IPS-NIHi7 (cell line): Measurements from ENCODE around the gene ALG12.
A peak's percentile ranks its signal among the peaks of the same experiment; 100 is the strongest.

Experiments
- DNase-seq: peaks from one replicate; pipeline ENCODE4 v3.0.0; 2012; ENCODE audit warnings: mixed read lengths; ENCODE audit errors: extremely low spot score

ALG12 gene

DNA sequence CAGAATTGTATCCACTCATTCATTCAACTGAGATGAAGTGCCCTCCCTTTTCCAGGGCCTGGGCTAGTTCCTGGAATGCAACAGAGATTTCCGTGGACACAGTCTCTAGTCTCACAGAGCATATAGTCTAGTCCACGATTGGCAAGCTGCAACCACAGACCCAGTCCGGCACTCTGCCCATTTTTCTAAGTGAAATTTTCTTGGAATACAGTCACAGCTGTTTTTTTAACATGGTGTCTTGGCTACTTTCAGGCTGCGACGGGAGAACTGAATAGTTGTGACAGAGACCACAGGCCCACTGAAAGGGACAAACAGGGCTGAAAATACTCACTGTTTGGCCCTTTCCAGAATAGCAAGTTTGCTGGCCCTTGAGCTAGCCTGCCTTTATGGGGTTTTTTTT lies 29.2 kb downstream of the ALG12 start:
- DNase-seq, result no peak

DNA sequence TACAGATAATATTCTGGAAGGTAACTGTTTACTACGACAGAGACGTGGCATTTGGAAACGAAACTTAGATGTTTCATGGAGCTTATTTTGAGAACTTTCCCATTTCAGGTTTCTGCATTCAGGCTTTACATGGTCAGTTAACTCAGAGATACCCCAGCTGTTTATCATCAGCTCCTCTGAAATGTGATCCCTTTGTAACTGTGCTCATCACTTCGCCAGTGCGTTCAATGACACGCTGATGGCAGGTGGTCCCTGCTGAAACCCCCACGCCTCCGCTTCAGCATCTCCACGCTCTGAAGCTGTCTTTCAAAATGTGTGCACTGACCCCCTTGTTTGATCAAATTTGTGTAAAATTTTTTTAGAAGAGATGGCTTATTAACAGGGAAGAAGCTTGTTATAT lies 30.5 kb downstream of the ALG12 start:
- DNase-seq, result no peak

DNA sequence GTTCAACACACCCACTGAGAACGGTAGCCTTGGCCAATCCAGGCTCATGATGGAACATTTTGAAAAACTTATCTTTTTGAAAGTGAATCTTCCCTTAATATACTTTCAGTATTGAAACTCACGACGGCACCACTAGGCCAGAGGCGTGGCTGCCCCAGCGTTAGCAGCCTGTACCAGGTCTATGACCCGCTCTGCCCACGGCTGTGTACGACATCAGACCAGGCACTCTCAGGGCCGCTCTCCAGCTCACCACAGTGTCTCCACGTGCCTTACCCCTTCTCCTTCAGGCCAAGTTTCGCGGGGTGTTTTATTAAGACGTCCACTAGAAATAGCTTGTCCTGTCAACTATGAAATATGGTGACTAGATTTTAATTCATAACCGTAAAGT lies 31.2 kb downstream of the ALG12 start:
- no peak for DNase-seq

DNA sequence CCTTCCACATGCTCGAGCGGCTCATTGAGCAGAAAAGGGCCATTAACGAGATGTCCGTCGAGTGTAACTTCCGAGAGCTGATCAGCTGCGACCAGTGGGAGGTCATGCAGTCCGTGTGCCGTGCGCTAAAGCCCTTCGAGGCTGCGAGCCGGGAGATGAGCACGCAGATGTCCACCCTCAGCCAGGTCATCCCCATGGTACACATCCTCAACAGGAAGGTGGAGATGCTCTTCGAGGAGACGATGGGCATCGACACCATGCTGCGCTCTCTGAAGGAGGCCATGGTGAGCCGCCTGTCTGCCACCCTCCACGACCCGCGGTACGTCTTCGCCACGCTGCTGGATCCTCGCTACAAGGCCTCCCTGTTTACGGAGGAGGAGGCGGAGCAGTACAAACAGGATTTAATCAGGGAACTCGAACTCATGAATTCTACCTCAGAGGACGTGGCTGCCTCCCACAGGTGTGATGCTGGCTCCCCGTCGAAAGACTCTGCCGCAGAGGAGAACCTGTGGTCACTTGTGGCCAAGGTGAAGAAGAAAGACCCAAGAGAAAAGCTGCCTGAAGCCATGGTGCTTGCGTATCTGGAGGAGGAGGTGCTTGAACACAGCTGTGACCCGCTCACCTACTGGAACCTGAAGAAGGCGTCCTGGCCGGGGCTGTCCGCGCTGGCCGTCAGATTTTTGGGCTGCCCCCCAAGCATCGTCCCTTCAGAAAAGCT lies 31.7 kb downstream of the ALG12 start:
- DNase-seq, result no peak

DNA sequence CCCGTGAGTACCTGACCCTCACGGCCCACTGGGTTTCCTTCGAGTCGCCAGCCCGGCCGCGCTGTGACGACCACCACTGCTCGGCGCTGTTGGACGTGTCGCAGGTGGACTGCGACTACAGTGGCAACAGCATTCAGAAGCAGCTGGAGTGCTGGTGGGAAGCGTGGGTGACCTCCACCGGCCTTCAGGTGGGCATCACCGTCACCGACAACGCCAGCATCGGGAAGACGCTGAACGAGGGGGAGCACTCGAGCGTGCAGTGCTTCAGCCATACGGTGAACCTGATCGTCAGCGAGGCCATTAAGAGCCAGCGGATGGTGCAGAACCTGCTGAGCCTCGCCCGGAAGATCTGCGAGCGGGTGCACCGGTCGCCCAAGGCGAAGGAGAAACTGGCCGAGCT lies 32.4 kb downstream of the ALG12 start:
- no peak for DNase-seq

DNA sequence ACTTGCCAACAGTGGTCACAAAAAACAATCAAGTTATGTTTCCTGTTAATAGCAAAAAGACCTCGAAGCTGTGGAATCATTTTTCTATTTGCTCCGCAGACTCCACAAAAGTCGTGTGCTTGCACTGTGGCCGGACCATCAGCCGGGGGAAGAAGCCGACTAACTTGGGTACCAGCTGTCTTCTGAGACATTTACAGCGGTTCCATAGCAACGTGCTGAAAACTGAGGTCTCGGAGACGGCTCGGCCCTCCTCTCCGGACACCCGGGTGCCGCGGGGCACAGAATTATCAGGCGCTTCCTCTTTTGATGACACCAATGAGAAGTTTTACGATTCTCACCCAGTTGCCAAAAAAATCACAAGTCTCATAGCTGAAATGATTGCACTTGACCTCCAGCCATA lies 33.0 kb downstream of the ALG12 start:
- DNase-seq, result no peak

DNA sequence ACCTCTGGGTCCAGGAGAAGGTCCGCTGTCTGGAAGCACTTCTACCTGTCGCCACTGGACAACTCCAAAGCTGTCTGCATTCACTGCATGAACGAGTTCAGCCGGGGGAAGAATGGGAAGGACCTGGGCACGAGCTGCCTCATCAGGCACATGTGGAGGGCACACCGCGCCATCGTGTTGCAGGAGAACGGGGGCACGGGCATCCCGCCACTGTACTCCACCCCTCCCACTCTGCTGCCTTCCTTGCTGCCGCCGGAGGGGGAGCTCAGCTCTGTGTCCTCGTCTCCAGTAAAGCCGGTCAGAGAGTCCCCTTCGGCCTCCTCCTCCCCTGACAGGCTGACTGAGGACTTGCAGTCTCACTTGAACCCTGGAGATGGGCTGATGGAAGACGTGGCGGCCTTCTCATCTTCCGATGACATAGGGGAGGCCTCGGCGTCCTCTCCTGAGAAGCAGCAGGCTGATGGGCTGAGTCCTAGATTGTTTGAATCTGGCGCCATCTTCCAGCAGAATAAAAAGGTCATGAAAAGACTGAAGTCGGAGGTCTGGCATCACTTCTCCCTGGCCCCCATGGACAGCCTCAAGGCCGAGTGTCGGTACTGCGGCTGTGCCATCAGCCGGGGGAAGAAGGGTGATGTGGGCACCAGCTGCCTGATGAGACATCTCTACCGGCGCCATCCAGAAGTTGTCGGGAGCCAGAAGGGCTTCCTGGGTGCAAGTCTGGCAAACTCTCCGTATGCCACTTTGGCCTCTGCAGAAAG lies 33.6 kb downstream of the ALG12 start:
- DNase-seq, result no peak

DNA sequence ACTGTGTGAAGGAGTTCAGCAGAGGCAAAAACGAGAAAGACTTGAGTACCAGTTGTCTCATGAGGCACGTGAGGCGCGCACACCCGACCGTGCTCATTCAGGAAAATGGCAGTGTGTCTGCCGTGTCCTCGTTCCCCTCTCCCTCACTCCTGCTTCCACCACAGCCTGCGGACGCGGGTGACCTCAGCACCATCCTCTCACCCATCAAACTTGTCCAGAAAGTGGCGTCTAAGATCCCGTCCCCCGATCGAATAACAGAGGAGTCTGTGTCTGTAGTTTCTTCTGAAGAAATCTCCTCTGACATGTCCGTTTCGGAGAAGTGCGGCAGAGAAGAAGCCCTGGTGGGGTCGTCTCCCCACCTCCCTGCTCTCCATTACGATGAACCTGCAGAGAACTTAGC lies 34.2 kb downstream of the ALG12 start:
- DNase-seq, result no peak

DNA sequence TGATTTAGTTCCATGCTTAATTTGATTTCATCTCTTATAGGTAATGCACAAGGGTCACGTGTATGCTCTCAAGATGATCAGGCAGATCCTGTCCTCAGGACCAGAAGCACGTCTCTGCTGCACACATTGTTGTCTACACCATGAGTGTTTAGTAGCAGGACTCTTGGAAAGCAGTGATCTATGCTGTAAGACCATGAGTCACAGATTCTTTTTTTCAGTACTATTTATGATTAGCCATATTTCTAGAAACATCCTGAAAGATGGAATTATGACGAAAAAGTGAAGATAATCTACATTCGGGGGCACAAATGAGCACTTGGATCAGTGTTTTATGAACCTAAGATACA lies 35.0 kb downstream of the ALG12 start:
- no peak for DNase-seq

DNA sequence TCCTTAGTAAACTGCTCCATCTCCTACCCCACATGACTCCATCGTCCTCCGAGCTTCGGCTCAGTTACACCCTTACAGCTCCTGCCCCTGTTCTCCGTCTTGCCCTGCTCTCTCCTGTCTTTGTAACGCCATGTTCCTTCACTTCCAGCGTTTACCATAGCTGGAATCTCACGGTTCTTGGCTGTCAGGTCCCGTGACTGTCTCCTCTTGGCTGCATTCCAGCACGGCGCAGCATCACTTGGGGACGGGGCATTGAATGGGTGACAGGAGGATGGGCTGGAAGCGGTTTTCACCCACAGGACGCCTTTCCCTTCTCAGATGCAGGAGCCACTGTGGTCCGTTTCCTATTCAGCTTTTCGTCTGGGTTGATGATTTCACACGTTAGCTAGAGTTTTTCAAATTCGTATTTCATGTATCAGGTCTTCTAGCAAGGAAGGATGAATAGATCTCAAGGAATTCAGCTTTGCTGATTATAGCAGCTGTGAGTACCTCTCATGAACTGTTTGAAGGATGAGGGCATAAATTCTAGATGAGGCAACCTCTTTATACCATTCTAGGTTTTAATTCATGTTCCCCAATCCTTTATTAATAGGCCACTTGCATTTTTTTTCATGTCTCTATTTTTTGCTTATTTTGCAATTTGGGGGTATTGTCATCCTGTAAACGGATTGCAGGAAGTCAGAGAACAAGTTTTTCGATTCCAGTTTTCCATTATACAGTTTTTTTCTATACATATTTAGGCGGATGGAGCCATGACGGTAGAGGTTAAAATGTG lies 35.5 kb downstream of the ALG12 start:
- DNase-seq, result no peak

DNA sequence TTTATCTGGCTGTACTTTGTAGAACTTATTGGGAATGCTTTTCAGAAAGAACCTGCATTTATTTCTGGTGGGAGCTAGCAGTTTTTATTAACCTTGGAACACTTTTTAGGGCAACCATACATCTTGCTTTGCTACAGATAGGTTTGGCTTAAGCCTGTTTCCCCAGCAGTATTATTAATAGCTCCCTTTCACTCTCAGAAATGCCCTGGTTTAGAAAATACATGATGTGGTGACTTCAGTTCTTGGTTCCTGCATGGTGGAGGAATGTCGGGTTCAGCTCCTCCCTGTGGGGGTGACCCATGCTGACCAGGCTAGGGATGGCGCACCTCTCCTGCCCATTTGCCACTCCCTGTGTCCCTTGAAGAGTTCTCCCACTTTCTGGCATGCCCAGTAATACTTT lies 36.4 kb downstream of the ALG12 start:
- DNase-seq, result no peak

DNA sequence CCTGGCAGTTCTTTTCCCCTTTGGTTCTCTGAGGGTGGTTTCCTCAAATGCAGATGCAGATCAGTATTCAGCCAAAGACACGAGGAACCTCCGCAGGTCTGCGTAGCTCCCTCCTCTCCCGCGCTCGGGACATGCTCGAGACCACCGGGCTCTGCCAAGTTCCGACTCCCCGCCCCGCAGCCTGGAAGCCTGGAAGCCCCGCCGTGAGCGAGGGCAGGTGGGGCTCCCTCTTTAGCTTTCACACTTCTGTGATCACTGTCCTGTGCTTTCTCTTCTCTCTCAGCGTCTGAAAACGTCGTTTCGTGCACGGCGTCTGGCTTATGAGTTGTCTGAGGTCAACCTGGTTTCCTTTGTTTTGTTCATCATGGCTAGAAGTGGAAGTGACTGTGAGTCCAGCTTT lies 38.0 kb downstream of the ALG12 start:
- peak; percentile 41 for DNase-seq

DNA sequence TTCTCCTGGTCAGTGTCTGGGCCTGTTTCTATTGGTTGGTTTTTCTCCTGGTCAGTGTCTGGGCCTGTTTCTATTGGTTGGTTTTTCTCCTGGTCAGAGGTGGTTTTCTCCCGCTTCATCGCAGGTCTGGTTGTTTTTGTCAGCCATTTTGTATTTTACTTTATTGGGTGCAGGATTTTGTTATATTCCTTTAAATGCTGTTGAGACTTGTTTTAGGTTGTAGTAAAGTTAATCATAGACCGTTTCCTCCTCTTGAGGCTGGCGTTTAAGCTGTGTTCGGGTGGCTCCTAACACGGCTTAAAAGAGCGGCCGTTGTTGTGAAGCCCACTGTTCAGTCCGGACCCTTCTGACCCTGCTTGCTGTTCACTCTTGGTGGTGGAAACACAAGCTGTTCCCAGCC lies 38.4 kb downstream of the ALG12 start:
- no peak for DNase-seq

DNA sequence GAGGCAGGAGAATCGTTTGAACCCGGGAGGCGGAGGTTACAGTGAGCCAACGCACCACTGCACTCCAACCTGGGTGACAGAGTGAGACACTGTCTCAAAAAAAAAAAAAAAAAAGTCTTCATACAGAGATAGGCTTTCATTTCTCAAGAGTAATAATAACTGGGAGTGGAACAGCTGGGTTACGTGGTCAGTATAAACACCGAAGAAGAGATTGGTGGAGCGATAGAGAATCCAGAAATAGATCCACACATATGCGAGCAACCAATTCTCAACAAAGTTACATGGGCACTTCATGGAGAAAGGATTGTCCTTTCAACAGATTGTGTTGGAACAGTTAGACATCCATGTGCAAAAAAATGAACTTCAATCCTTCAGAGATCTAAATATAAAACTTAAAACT lies 40.0 kb downstream of the ALG12 start:
- DNase-seq, result no peak

DNA sequence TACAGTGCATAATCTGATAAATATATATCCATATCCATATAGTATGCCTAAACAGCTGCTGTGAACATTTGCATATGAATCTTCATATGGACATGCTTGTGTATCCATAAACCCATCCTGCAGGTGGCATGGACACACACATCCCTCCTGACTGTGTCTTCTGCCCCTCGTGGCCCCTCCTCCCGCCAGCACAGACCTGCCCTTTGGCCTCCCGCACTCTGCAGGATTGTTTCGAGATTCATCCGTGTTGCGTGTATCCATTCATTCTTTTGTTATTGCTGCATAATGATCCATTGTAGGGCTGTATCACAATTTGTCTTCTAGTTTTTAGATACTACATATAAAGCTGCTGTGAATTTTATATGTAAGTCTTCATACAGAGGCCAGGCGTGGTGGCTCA lies 40.6 kb downstream of the ALG12 start:
- no peak for DNase-seq

DNA sequence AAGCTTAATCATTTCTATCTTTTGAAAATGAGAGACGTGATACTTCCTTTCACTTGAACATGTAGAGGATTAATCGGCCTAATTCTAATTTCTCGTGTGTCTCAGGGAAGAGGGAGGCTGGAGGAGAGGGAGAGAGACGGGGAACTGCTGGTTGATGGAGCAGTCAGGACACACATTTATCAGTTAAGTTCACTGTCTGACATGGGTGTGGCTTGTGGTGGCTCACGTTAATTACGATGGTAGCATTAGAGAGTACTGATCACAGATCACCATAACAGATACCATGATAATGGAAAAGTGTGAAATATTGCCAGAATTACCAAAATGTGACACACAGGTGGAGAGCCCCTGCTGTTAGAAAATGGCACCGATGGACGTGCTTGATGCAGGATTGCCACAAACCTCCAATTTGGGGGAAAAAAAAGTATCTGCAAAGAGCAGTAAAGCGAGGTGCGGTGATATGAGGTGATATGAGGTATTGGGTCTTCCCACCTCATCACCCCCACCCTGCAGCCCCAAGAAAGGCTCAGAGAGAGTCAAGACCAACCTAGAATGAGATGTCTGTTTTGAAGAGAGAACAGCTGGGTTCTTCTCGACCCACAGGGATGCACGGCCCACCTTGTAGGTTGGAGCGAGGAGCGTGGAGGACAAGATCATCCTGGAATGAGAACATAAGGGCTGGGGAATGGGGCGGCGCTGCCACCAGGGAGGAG lies 44.9 kb downstream of the ALG12 start:
- DNase-seq, result no peak

DNA sequence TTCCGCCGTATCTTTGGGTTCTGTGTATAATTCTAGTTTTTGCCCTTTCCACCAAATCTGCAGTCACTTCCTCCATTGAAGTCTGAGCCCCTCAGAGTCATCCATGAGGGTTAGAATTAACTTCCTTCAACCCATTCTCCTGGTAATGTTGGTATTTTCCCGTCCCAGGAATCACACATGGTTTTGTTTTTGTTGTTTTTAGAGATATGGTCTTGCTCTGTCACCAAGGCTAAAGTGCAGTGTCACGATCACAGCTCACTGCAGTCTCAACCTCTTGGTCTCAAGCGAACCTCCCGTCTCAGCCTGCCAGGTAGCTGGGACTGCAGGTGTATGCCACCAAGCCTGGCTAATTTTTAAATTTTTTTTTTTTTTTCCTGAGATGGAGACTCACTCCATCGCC lies 45.9 kb downstream of the ALG12 start:
- DNase-seq, result no peak

DNA sequence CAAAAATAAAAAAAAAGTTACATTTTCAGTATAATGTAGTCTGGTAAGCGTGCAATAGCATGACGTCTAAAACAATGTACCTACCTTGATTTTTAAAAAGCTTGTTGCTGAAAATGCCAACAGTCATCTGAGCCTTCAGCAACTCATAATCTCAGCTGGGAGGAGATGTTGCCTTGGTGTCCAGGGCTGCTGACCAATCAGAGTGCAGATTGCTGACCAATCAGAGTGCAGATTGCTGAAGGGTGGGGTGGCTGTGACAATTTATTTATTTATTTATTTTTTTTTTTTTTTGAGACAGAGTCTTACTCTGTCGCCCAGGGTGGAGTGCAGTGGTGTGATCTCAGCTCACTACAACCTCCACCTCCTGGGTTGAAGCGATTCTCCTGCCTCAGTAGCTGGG lies 46.8 kb downstream of the ALG12 start:
- DNase-seq, result no peak

DNA sequence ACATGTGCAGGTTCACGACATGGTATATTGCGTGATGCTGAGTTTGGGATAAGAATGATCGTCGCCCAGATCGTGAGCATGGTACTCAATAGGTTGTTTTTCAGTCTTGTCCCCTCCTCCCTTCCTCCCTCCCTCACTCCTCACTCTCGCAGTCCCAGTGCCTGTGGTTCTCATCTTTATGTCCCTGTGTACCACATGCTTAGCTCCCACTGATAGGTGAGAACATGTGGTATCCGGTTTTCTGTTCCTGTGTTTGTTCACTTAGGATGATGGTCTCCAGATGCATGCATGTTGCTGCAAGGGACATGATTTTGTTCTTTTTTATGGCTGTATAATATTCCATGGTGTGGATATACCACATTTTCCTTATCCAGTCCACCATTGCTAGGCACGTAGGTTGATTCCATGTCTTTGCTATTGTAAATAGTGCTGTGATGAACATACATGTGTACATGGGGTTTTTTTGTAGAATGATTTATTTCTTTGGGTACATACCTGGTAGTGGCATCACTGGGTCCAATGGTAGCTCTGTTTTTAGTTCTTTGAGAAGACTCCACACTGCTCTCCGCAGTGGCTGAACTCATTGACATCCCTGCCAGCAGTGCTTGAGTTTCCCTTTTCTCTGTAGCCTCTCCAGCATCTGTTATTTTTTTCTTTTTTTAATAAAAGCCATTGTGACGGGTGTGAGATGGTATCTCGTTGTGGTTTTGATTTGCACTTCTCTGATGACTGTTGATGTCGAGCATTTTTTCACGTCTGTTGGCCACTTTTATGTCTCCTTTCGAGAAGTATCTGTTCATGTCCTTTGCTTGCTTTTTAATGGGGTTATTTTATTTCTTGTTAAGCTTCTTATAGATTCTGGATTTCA lies 48.2 kb downstream of the ALG12 start:
- DNase-seq, result no peak

DNA sequence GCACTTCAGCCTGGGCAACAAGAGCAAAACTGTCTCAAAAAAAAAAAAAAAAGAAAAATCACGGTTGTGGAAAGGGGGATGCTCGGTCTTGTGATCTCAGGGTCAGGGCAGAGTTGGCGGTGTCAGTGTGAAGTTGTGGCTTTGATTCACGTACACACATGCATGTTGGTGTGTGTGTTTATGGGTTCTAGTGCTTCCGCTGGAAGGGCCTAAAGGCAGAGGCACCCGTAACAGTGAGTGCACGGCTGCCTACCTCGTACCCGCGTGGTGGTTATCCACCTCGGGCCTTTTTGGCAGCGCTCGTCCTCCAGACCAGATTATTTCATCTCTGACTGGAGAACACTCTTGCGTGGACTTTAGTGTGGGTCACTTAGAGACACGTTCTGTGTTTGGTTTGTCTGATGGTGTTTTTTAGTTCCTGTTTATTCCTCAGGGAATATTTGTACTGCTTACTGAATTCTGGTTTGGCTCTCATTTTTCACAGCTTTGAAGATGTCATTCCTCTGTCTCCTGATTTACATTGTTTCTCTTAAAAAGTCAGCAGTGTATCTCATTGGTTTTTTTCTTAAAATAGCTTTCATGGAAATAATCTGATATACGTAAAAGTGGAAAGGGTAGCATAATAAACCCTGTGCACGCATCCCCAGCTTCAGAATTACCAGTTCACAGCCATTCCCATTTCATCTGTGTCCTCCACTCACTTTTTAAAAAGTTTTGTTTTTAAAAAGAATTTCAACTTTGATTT lies 49.0 kb downstream of the ALG12 start:
- no peak for DNase-seq
